ENCODE measurements around the gene SCGB1D4. TPM values are rescaled to one million over a fixed set of nuclear protein-coding genes. Genes with fewer than 3 reads are reported as not detected.

SCGB1D4 gene
- polyA plus RNA-seq, 1 donor (not counting 4 experiments of a cell fraction or from before 2014, with no cell fraction given), result not detected

- no peak for FAIRE-seq
- Histone ChIP-seq H2AFZ (ENCODE audit: control insufficient read depth, low read length) (no peak overlapping the region), H3K27me3 (ENCODE audit: control insufficient read depth, extremely low read depth, insufficient read depth, low read length) (no peaks in the 10 kb centered on the region), H3K9ac (ENCODE audit: control insufficient read depth, extremely low read depth, insufficient read depth, low read length) (no peak overlapping the region), H3K4me1 (ENCODE audit: control insufficient read depth, extremely low read depth, insufficient read depth, low read length) (no peaks in the 10 kb centered on the region), H3K36me3 (ENCODE audit: control insufficient read depth in 2 of 2, extremely low read depth in 1 of 2, insufficient read depth in 2 of 2, low read length in 2 of 2) (no peaks in the 10 kb centered on the region), H4K20me1 (ENCODE audit: control insufficient read depth, extremely low read depth, insufficient read depth, low read length) (no peaks in the 10 kb centered on the region), H3K9me3 (ENCODE audit: control insufficient read depth, low read depth, low read length) (no peaks in the 10 kb centered on the region), H3K4me3 (ENCODE audit: control insufficient read depth in 2 of 3, extremely low read depth in 1 of 3, insufficient read depth in 2 of 3, low read depth in 1 of 3, low read length in 3 of 3) (no peak overlapping the region), H3K9me1 (ENCODE audit: control insufficient read depth, extremely low read depth, insufficient read depth, low read length) (no peaks in the 10 kb centered on the region), H3K4me2 (ENCODE audit: control insufficient read depth, extremely low read depth, insufficient read depth, low read depth, low read length) (no peak overlapping the region), H3K79me2 (ENCODE audit: control insufficient read depth, insufficient read depth, low read length) (no peaks in the 10 kb centered on the region), H3K27ac (ENCODE audit: control insufficient read depth, insufficient read depth, low read length) (no peak overlapping the region)
- no peak for TF ChIP-seq EZH2 (IDR thresholded peaks at IDR 0.05; ENCODE audit: low read length)
- TF ChIP-seq CTCF (optimal IDR thresholded peaks at IDR 0.05 in 1 of 3, IDR thresholded peaks at IDR 0.05 in 1 of 3, conservative IDR thresholded peaks at IDR 0.05 in 1 of 3; ENCODE audit: extremely low read depth in 1 of 3, insufficient read depth in 2 of 3, low read length in 3 of 3), result no peak
- dilution Hi-C loops (cut with MboI; ENCODE audit: extremely low pct_ligation_motif_present, low sequenced_read_pairs), result no loop called here
- no peak for DNase-seq (ENCODE audit: low read depth, low spot score)
These were observed 7.4 kb upstream of the SCGB1D4 start for GRCh38 chr11:62306227-62306626.

GRCh38 chr11:62295504-62295903, 3.4 kb downstream of the SCGB1D4 start:
- dilution Hi-C loops (cut with MboI; ENCODE audit: extremely low pct_ligation_motif_present, low sequenced_read_pairs), result no loop called here

More at GRCh38 chr11:62295504-62295903, 3.4 kb downstream of the SCGB1D4 start:
- TF ChIP-seq EZH2 (IDR thresholded peaks at IDR 0.05; ENCODE audit: low read length) (no peak), CTCF (optimal IDR thresholded peaks at IDR 0.05 in 1 of 3, IDR thresholded peaks at IDR 0.05 in 1 of 3, conservative IDR thresholded peaks at IDR 0.05 in 1 of 3; ENCODE audit: extremely low read depth in 1 of 3, insufficient read depth in 2 of 3, low read length in 3 of 3) (no peak)
- Histone ChIP-seq H3K4me3 (ENCODE audit: control insufficient read depth in 2 of 3, extremely low read depth in 1 of 3, insufficient read depth in 2 of 3, low read depth in 1 of 3, low read length in 3 of 3) (no peak overlapping the region), H3K36me3 (ENCODE audit: control insufficient read depth in 2 of 2, extremely low read depth in 1 of 2, insufficient read depth in 2 of 2, low read length in 2 of 2) (no peaks in the 10 kb centered on the region), H3K79me2 (ENCODE audit: control insufficient read depth, insufficient read depth, low read length) (no peaks in the 10 kb centered on the region), H3K4me1 (ENCODE audit: control insufficient read depth, extremely low read depth, insufficient read depth, low read length) (no peaks in the 10 kb centered on the region), H3K4me2 (ENCODE audit: control insufficient read depth, extremely low read depth, insufficient read depth, low read depth, low read length) (no peak overlapping the region), H3K9me1 (ENCODE audit: control insufficient read depth, extremely low read depth, insufficient read depth, low read length) (no peaks in the 10 kb centered on the region), H3K27me3 (ENCODE audit: control insufficient read depth, extremely low read depth, insufficient read depth, low read length) (peaks cover 6% of the 10 kb centered on the region), H3K9ac (ENCODE audit: control insufficient read depth, extremely low read depth, insufficient read depth, low read length) (no peak overlapping the region), H3K9me3 (ENCODE audit: control insufficient read depth, low read depth, low read length) (no peaks in the 10 kb centered on the region), H2AFZ (ENCODE audit: control insufficient read depth, low read length) (no peak overlapping the region), H4K20me1 (ENCODE audit: control insufficient read depth, extremely low read depth, insufficient read depth, low read length) (no peaks in the 10 kb centered on the region), H3K27ac (ENCODE audit: control insufficient read depth, insufficient read depth, low read length) (no peak overlapping the region)
- DNase-seq (ENCODE audit: low read depth, low spot score) (no peak), FAIRE-seq (no peak)
